Loucy (cell line): ENCODE data around the gene ANO7.

Experiments
- CTCF ChIP-seq: fragments of 200-600 bp; sonication (generic); conservative IDR thresholded peaks from 2 replicates; pipeline ENCODE4 v1.5.1; 2014; ENCODE audit warnings: mild to moderate bottlenecking, antibody characterized with exemption, low read length
- EZH2phosphoT487 ChIP-seq: fragments of 200-600 bp; IDR thresholded peaks from 2 replicates; pipeline ENCODE4 v1.6.1; 2018; ENCODE audit warnings: antibody characterized with exemption, mild to moderate bottlenecking, moderate library complexity, borderline replicate concordance

GRCh38 chr2:241228081-241228859 is 39.8 kb downstream of the ANO7 start:
- TF ChIP-seq CTCF (no peak), EZH2phosphoT487 (no peak)
